ENCODE results near the gene ERBB4.

The ERBB4 gene

DNA sequence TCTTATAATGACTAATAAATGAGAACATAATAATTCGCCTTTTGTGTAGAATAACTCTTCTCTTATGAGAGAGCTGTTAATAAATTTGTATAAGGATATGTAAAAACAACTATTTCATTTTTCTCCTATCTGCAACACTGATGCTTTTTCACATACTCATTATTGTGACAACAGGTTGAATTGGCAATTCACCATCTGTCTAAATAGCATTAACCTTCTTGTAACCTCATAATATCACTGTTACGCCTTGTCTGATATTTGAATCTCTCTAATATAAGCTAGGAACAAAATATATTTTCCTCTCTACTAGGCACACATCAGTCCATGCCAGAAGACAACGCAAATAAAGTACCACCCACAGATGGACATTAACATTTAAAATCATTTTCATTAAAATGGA, 1043.3 kb downstream of the ERBB4 start:
- no peaks in the 10 kb centered on the region for H3K36me3 ChIP-seq
- TF ChIP-seq CTCF (IDR thresholded peaks at IDR 0.05): no peak
- no peak overlapping the region for H3K27ac ChIP-seq
- H3K27me3 ChIP-seq: no peaks in the 10 kb centered on the region
- no peaks in the 10 kb centered on the region for H3K4me1 ChIP-seq (ENCODE audit: control insufficient read depth in 1 of 2, insufficient read depth in 1 of 2, low read depth in 1 of 2, low read length in 1 of 2)
- H3K4me3 ChIP-seq (ENCODE audit: low read depth in 1 of 2, low read length in 1 of 2): no peak overlapping the region
- H3K9me3 ChIP-seq: no peaks in the 10 kb centered on the region

DNA sequence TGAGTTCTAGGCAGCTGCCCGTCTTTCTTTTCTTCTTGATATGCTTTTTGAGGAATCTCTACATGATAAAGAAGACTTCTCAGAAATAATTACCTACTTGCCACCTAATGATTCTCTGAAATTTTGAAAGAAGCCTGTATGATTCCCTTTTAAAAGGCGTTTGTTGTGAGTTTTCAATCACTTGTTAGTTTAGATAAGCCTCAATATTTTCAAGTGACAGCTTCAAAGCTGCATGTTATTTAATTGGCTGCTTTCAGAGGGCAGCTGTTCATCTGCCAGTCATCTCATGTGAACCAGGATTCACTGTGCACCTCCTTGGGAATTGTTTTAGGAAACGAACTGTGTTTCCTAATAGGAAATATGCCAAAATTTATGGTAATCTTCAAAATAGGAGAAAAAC, 1044.1 kb downstream of the ERBB4 start:
- TF ChIP-seq CTCF (IDR thresholded peaks at IDR 0.05): no peak
- Histone ChIP-seq H3K9me3 (no peaks in the 10 kb centered on the region), H3K27me3 (no peaks in the 10 kb centered on the region), H3K36me3 (no peaks in the 10 kb centered on the region), H3K4me1 (ENCODE audit: control insufficient read depth in 1 of 2, insufficient read depth in 1 of 2, low read depth in 1 of 2, low read length in 1 of 2) (no peaks in the 10 kb centered on the region), H3K27ac (no peak overlapping the region), H3K4me3 (ENCODE audit: low read depth in 1 of 2, low read length in 1 of 2) (no peak overlapping the region)

- H3K27me3 ChIP-seq: no peaks in the 10 kb centered on the region
- no peaks in the 10 kb centered on the region for H3K4me1 ChIP-seq (ENCODE audit: control insufficient read depth in 1 of 2, insufficient read depth in 1 of 2, low read depth in 1 of 2, low read length in 1 of 2)
- no peak for TF ChIP-seq CTCF (IDR thresholded peaks at IDR 0.05)
- no peak overlapping the region for H3K4me3 ChIP-seq (ENCODE audit: low read depth in 1 of 2, low read length in 1 of 2)
- no peaks in the 10 kb centered on the region for H3K9me3 ChIP-seq
- H3K36me3 ChIP-seq: no peaks in the 10 kb centered on the region
- no peak overlapping the region for H3K27ac ChIP-seq
Measured at GRCh38 chr2:211494085-211494484, 1044.5 kb downstream of the ERBB4 start.

- Histone ChIP-seq H3K36me3 (no peaks in the 10 kb centered on the region), H3K4me3 (ENCODE audit: low read depth in 1 of 2, low read length in 1 of 2) (no peak overlapping the region), H3K27ac (no peak overlapping the region), H3K27me3 (no peaks in the 10 kb centered on the region), H3K9me3 (no peaks in the 10 kb centered on the region), H3K4me1 (ENCODE audit: control insufficient read depth in 1 of 2, insufficient read depth in 1 of 2, low read depth in 1 of 2, low read length in 1 of 2) (no peaks in the 10 kb centered on the region)
- no peak for TF ChIP-seq CTCF (IDR thresholded peaks at IDR 0.05)
Measured at GRCh38 chr2:211487733-211488132, 1050.9 kb downstream of the ERBB4 start.

GRCh38 chr2:211479536-211480150, 1059.0 kb downstream of the ERBB4 start:
- TF ChIP-seq CTCF (IDR thresholded peaks at IDR 0.05): no peak
- Histone ChIP-seq H3K4me3 (ENCODE audit: low read depth in 1 of 2, low read length in 1 of 2) (no peak overlapping the region), H3K27me3 (no peaks in the 10 kb centered on the region), H3K36me3 (no peaks in the 10 kb centered on the region), H3K4me1 (ENCODE audit: control insufficient read depth in 1 of 2, insufficient read depth in 1 of 2, low read depth in 1 of 2, low read length in 1 of 2) (no peaks in the 10 kb centered on the region), H3K27ac (no peak overlapping the region), H3K9me3 (no peaks in the 10 kb centered on the region)
